ENCODE measurements around the gene GRID1.

Gene GRID1

GRCh38 chr10:86056672-86057071 is 309.9 kb downstream of the GRID1 start:
- DNase-seq (ENCODE audit: low spot score in 2 of 2): no peak
- Histone ChIP-seq H3K36me3 (replicated peaks) (no peaks in the 10 kb centered on the region), H3K27me3 (ENCODE audit: low read depth) (no peaks in the 10 kb centered on the region), H3K9me3 (no peaks in the 10 kb centered on the region), H3K4me3 (no peak overlapping the region), H3K4me1 (peaks cover 10% of the 10 kb centered on the region)
- in situ Hi-C loops (cut with MboI; ENCODE audit: low sequenced_read_pairs): no loop called here

- Histone ChIP-seq H3K27me3 (ENCODE audit: low read depth) (no peaks in the 10 kb centered on the region), H3K4me1 (peaks cover 10% of the 10 kb centered on the region), H3K4me3 (no peak overlapping the region), H3K36me3 (replicated peaks) (no peaks in the 10 kb centered on the region), H3K9me3 (no peaks in the 10 kb centered on the region)
- no peak for DNase-seq (ENCODE audit: low spot score in 2 of 2)
- in situ Hi-C loops (cut with MboI; ENCODE audit: low sequenced_read_pairs): no loop called here
Measured at GRCh38 chr10:86055928-86056327, 310.7 kb downstream of the GRID1 start.

GRCh38 chr10:86053675-86054074 is 312.9 kb downstream of the GRID1 start:
- Histone ChIP-seq H3K4me1 (peaks cover 10% of the 10 kb centered on the region), H3K36me3 (replicated peaks) (no peaks in the 10 kb centered on the region), H3K27me3 (ENCODE audit: low read depth) (no peaks in the 10 kb centered on the region), H3K4me3 (no peak overlapping the region), H3K9me3 (no peaks in the 10 kb centered on the region; the same call in 1 of the 2 replicates)
- in situ Hi-C loops (cut with MboI; ENCODE audit: low sequenced_read_pairs): no loop called here
- DNase-seq (ENCODE audit: low spot score in 2 of 2): no peak

GRCh38 chr10:86051586-86051985 is 315.0 kb downstream of the GRID1 start:
- H3K36me3 ChIP-seq (replicated peaks): no peaks in the 10 kb centered on the region
- peaks cover 10% of the 10 kb centered on the region for H3K4me1 ChIP-seq
- no peak overlapping the region for H3K4me3 ChIP-seq
- H3K9me3 ChIP-seq: no peaks in the 10 kb centered on the region; the same call in 1 of the 2 replicates
- in situ Hi-C loops (cut with MboI; ENCODE audit: low sequenced_read_pairs): no loop called here
- no peak for DNase-seq (ENCODE audit: low spot score in 2 of 2)
- H3K27me3 ChIP-seq (ENCODE audit: low read depth): no peaks in the 10 kb centered on the region

- in situ Hi-C loops (cut with MboI; ENCODE audit: low sequenced_read_pairs): no loop called here
- no peaks in the 10 kb centered on the region for H3K36me3 ChIP-seq (replicated peaks)
- peaks cover 10% of the 10 kb centered on the region for H3K4me1 ChIP-seq
- H3K9me3 ChIP-seq: no peaks in the 10 kb centered on the region; the same call in 1 of the 2 replicates
- H3K27me3 ChIP-seq (ENCODE audit: low read depth): no peaks in the 10 kb centered on the region
- H3K4me3 ChIP-seq: no peak overlapping the region
- no peak for DNase-seq (ENCODE audit: low spot score in 2 of 2)
Measured at GRCh38 chr10:86049442-86049841, 317.2 kb downstream of the GRID1 start.

GRCh38 chr10:86048973-86049372 is 317.6 kb downstream of the GRID1 start:
- no peaks in the 10 kb centered on the region; the same call in 1 of the 2 replicates for H3K9me3 ChIP-seq

GRCh38 chr10:86048571-86048970 is 318.0 kb downstream of the GRID1 start:
- DNase-seq (ENCODE audit: low spot score in 2 of 2): no peak

More at GRCh38 chr10:86048973-86049372, 317.6 kb downstream of the GRID1 start:
- in situ Hi-C loops (cut with MboI; ENCODE audit: low sequenced_read_pairs): no loop called here
- DNase-seq (ENCODE audit: low spot score in 2 of 2): no peak
- H3K36me3 ChIP-seq (replicated peaks): no peaks in the 10 kb centered on the region
- H3K4me1 ChIP-seq: peaks cover 10% of the 10 kb centered on the region
- no peak overlapping the region for H3K4me3 ChIP-seq
- no peaks in the 10 kb centered on the region for H3K27me3 ChIP-seq (ENCODE audit: low read depth)

GRCh38 chr10:86047588-86047987 is 319.0 kb downstream of the GRID1 start:
- peaks cover 5% of the 10 kb centered on the region for H3K4me1 ChIP-seq
- H3K36me3 ChIP-seq (replicated peaks): no peaks in the 10 kb centered on the region
- in situ Hi-C loops (cut with MboI; ENCODE audit: low sequenced_read_pairs): no loop called here
- no peak overlapping the region for H3K4me3 ChIP-seq
- no peaks in the 10 kb centered on the region for H3K27me3 ChIP-seq (ENCODE audit: low read depth)
- DNase-seq (ENCODE audit: low spot score in 2 of 2): no peak
- H3K9me3 ChIP-seq: no peaks in the 10 kb centered on the region; the same call in 1 of the 2 replicates

More at GRCh38 chr10:86048571-86048970, 318.0 kb downstream of the GRID1 start:
- no peaks in the 10 kb centered on the region for H3K27me3 ChIP-seq (ENCODE audit: low read depth)
- H3K9me3 ChIP-seq: no peaks in the 10 kb centered on the region; the same call in 1 of the 2 replicates
- H3K4me1 ChIP-seq: peaks cover 10% of the 10 kb centered on the region
- no peaks in the 10 kb centered on the region for H3K36me3 ChIP-seq (replicated peaks)
- in situ Hi-C loops (cut with MboI; ENCODE audit: low sequenced_read_pairs): no loop called here
- no peak overlapping the region for H3K4me3 ChIP-seq

GRCh38 chr10:86046845-86047460 is 319.6 kb downstream of the GRID1 start:
- in situ Hi-C loops (cut with MboI; ENCODE audit: low sequenced_read_pairs): no loop called here
- no peak for DNase-seq (ENCODE audit: low spot score in 2 of 2)
- Histone ChIP-seq H3K27me3 (ENCODE audit: low read depth) (no peaks in the 10 kb centered on the region), H3K9me3 (no peaks in the 10 kb centered on the region; the same call in 1 of the 2 replicates), H3K4me1 (no peaks in the 10 kb centered on the region; the same call in 1 of the 2 replicates), H3K4me3 (no peak overlapping the region), H3K36me3 (replicated peaks) (no peaks in the 10 kb centered on the region)

GRCh38 chr10:86045896-86046295 is 320.7 kb downstream of the GRID1 start:
- H3K4me1 ChIP-seq: no peaks in the 10 kb centered on the region
- in situ Hi-C loops (cut with MboI; ENCODE audit: low sequenced_read_pairs): no loop called here
- H3K4me3 ChIP-seq: no peak overlapping the region
- H3K36me3 ChIP-seq (replicated peaks): no peaks in the 10 kb centered on the region
- H3K9me3 ChIP-seq: no peaks in the 10 kb centered on the region; the same call in 1 of the 2 replicates
- no peak for DNase-seq (ENCODE audit: low spot score in 2 of 2)
- H3K27me3 ChIP-seq (ENCODE audit: low read depth): no peaks in the 10 kb centered on the region

GRCh38 chr10:86044029-86044428 is 322.6 kb downstream of the GRID1 start:
- Histone ChIP-seq H3K36me3 (replicated peaks) (no peaks in the 10 kb centered on the region), H3K4me1 (no peaks in the 10 kb centered on the region), H3K9me3 (no peaks in the 10 kb centered on the region; the same call in 1 of the 2 replicates), H3K4me3 (no peak overlapping the region), H3K27me3 (ENCODE audit: low read depth) (no peaks in the 10 kb centered on the region)
- in situ Hi-C loops (cut with MboI; ENCODE audit: low sequenced_read_pairs): no loop called here
- DNase-seq (ENCODE audit: low spot score in 2 of 2): no peak

- H3K27me3 ChIP-seq (ENCODE audit: low read depth): no peaks in the 10 kb centered on the region
- no peaks in the 10 kb centered on the region for H3K36me3 ChIP-seq (replicated peaks)
- in situ Hi-C loops (cut with MboI; ENCODE audit: low sequenced_read_pairs): no loop called here
- no peak for DNase-seq (ENCODE audit: low spot score in 2 of 2)
- no peak overlapping the region for H3K4me3 ChIP-seq
- H3K4me1 ChIP-seq: no peaks in the 10 kb centered on the region
- no peaks in the 10 kb centered on the region for H3K9me3 ChIP-seq
Measured at GRCh38 chr10:86043236-86043635, 323.4 kb downstream of the GRID1 start.

GRCh38 chr10:86042161-86042560 is 324.4 kb downstream of the GRID1 start:
- H3K4me3 ChIP-seq: no peak overlapping the region
- H3K36me3 ChIP-seq (replicated peaks): no peaks in the 10 kb centered on the region
- H3K9me3 ChIP-seq: no peaks in the 10 kb centered on the region
- in situ Hi-C loops (cut with MboI; ENCODE audit: low sequenced_read_pairs): no loop called here
- no peak for DNase-seq (ENCODE audit: low spot score in 2 of 2)
- no peaks in the 10 kb centered on the region for H3K4me1 ChIP-seq
- no peaks in the 10 kb centered on the region for H3K27me3 ChIP-seq (ENCODE audit: low read depth)

GRCh38 chr10:86041116-86041515 is 325.5 kb downstream of the GRID1 start:
- Histone ChIP-seq H3K4me3 (no peak overlapping the region), H3K27me3 (ENCODE audit: low read depth) (no peaks in the 10 kb centered on the region), H3K36me3 (replicated peaks) (no peaks in the 10 kb centered on the region), H3K9me3 (no peaks in the 10 kb centered on the region), H3K4me1 (no peaks in the 10 kb centered on the region)
- DNase-seq (ENCODE audit: low spot score in 2 of 2): no peak
- in situ Hi-C loops (cut with MboI; ENCODE audit: low sequenced_read_pairs): no loop called here

- H3K36me3 ChIP-seq (replicated peaks): no peaks in the 10 kb centered on the region
- in situ Hi-C loops (cut with MboI; ENCODE audit: low sequenced_read_pairs): no loop called here
- no peak overlapping the region for H3K4me3 ChIP-seq
- H3K27me3 ChIP-seq (ENCODE audit: low read depth): no peaks in the 10 kb centered on the region
- H3K4me1 ChIP-seq: no peaks in the 10 kb centered on the region
- DNase-seq (ENCODE audit: low spot score in 2 of 2): no peak
- no peaks in the 10 kb centered on the region for H3K9me3 ChIP-seq
Measured at GRCh38 chr10:86038371-86038770, 328.2 kb downstream of the GRID1 start.
